HepG2 (cell line): ENCODE data around the gene PEPD.

Experiments
- FOXO1 ChIP-seq: sonication (generic); formaldehyde crosslinking; IDR thresholded peaks from 2 replicates; pipeline ENCODE4 v1.4.0; 2020; ENCODE audit warnings: missing genetic modification reagents
- PAXIP1 ChIP-seq: sonication (generic); formaldehyde crosslinking; conservative IDR thresholded peaks from 2 replicates; pipeline ENCODE4 v1.4.0; 2020; ENCODE audit warnings: mild to moderate bottlenecking, missing genetic modification reagents, moderate library complexity
- SMARCC2 ChIP-seq: fragments of 450-650 bp; IDR thresholded peaks from 2 replicates; pipeline ENCODE4 v1.6.1; 2017; ENCODE audit warnings: antibody characterized with exemption, mild to moderate bottlenecking
- ZC3H13 ChIP-seq: sonication (generic); formaldehyde crosslinking; IDR thresholded peaks from 2 replicates; pipeline ENCODE4 v1.8.1; 2023; ENCODE audit warnings: mild to moderate bottlenecking, missing genetic modification reagents, moderate library complexity
- TF ChIP-seq, protein P1 (sequence below): sonication (generic); formaldehyde crosslinking; conservative IDR thresholded peaks from 2 replicates; pipeline ENCODE4 v1.4.0; 2020; ENCODE audit warnings: missing genetic modification reagents

- TF ChIP-seq PAXIP1 (CRISPR knock-in tag) (no peak), FOXO1 (CRISPR knock-in tag) (no peak), SMARCC2 (no peak), ZC3H13 (CRISPR knock-in tag) (no peak)
- TF ChIP-seq, protein P1, sequence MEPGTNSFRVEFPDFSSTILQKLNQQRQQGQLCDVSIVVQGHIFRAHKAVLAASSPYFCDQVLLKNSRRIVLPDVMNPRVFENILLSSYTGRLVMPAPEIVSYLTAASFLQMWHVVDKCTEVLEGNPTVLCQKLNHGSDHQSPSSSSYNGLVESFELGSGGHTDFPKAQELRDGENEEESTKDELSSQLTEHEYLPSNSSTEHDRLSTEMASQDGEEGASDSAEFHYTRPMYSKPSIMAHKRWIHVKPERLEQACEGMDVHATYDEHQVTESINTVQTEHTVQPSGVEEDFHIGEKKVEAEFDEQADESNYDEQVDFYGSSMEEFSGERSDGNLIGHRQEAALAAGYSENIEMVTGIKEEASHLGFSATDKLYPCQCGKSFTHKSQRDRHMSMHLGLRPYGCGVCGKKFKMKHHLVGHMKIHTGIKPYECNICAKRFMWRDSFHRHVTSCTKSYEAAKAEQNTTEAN (CRISPR knock-in tag), result no peak
Observed at GRCh38 chr19:33362508-33363228, 158.9 kb downstream of the PEPD start.
